Activated CD4-positive, alpha-beta T cell treated with anti-CD3 and anti-CD28 coated beads for 36 hours (primary cell): ENCODE data around the gene TDRD7. TPM values are rescaled to one million over a fixed set of nuclear protein-coding genes. Genes with fewer than 3 reads are reported as not detected.

Experiments
- ATAC-seq: fragments of 200-7000 bp; cut with Tn5 transposase; one replicate; pipeline ENCODE4 v1.10.0; 2021; ENCODE audit warnings: mild to moderate bottlenecking, moderate library complexity
- CTCF ChIA-PET: fragments of 350-600 bp; sonication (Branson Sonifier 250); formaldehyde crosslinking; loops from one replicate; lab custom pipeline; 2021; ENCODE audit warnings: antibody characterized with exemption; lab: Charles Lee
- POLR2A ChIA-PET: fragments of 350-600 bp; sonication (Branson Sonifier 250); formaldehyde crosslinking; loops from one replicate; lab custom pipeline; 2021; ENCODE audit warnings: antibody characterized with exemption, inconsistent platforms; lab: Charles Lee
- DNase-seq: peaks from one replicate; pipeline ENCODE4 v3.0.0-alpha.2; 2020
- H3K27ac Mint-ChIP-seq: one replicate; pipeline ENCODE4 v1.8.0; 2021; ENCODE audit warnings: mixed read lengths
- H3K27me3 Mint-ChIP-seq: one replicate; pipeline ENCODE4 v1.8.0; 2021; ENCODE audit warnings: mixed read lengths
- H3K36me3 Mint-ChIP-seq: one replicate; pipeline ENCODE4 v1.8.0; 2021; ENCODE audit warnings: low read depth, mixed read lengths
- H3K4me1 Mint-ChIP-seq: one replicate; pipeline ENCODE4 v1.8.0; 2021; ENCODE audit warnings: mixed read lengths
- H3K4me3 Mint-ChIP-seq: one replicate; pipeline ENCODE4 v1.8.0; 2021; ENCODE audit warnings: mild to moderate bottlenecking, moderate library complexity, mixed read lengths
- H3K9me3 Mint-ChIP-seq: one replicate; pipeline ENCODE4 v1.8.0; 2021; ENCODE audit warnings: low read depth, mixed read lengths
- intact Hi-C, 2 experiments: fragments of 100-400 bp; cut with DNase I in 1 of 2; cut with micrococcal nuclease in 1 of 2; formaldehyde crosslinking; loops; one replicate each; pipeline versions ENCODE4 v1.14.2 to v1.15.1; 2022 to 2024; cut with DNase I, micrococcal nuclease
- total RNA-seq, 2 experiments: library from RNA; stranded (reverse); gene quantifications; one replicate each; pipeline ENCODE4 v1.2.3, GENCODE V29; 2021

TDRD7 gene
- total RNA-seq, 2 experiments from 2014 or later = 9.3 TPM

DNA sequence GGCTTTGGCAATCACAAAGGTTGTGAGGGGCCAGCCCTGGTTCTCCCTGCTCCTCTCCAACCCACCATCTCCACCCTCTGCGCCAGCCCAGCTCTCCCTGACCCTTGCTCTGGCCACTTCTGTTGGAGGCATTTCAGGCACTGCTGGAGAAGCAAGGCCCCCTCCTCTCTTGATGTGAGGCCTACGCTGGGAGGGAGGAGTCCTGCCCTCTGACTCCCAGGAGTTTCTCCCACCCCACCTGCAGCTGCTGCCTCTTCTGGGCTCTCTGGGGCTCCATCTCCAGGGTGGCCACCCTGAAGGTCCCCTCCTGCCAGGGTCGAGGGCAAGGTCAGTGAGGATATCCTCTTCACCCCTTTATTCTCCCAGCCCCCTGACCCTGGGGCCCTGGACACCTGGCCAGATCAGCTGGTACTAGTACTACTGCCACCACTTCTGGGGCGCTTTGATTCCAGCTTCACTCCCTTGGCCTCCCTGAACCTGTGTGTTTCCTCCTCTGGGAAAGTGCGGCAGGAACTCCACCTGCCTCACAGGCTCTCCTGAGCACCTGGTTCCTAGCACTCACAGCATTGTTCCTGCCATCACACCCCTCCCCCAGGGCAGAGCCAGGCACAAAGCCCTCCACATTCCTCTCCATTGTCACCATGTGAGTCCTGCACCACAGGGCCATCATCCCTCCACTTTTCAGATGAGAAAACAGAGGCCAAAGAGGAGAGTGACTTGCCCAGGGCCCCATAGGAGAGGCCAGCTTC, 23.8 kb upstream of the TDRD7 start:
- H3K27ac Mint-ChIP-seq = peak overlapping the region; percentile 14
- peaks cover 14% of the 10 kb centered on the region for H3K4me1 Mint-ChIP-seq
- ATAC-seq (no peak), DNase-seq (no peak)
- CTCF ChIA-PET = interaction anchor here (0.5 to 3.5 kb wide), 21 partner anchors 8 to 531 kb away, joined by 3 to 19 read pairs (median 4); partner anchors contain the start of gene TDRD7
- H3K4me3 Mint-ChIP-seq = no peak overlapping the region
- H3K27me3 Mint-ChIP-seq = peaks cover 22% of the 10 kb centered on the region
- H3K36me3 Mint-ChIP-seq = no peaks in the 10 kb centered on the region
- intact Hi-C loops = loop anchor here (1.0 to 5.0 kb wide), 7 partner anchors 9 to 531 kb away; no protein-coding TSS in a partner anchor
- POLR2A ChIA-PET = no interaction called here
- no peaks in the 10 kb centered on the region for H3K9me3 Mint-ChIP-seq

DNA sequence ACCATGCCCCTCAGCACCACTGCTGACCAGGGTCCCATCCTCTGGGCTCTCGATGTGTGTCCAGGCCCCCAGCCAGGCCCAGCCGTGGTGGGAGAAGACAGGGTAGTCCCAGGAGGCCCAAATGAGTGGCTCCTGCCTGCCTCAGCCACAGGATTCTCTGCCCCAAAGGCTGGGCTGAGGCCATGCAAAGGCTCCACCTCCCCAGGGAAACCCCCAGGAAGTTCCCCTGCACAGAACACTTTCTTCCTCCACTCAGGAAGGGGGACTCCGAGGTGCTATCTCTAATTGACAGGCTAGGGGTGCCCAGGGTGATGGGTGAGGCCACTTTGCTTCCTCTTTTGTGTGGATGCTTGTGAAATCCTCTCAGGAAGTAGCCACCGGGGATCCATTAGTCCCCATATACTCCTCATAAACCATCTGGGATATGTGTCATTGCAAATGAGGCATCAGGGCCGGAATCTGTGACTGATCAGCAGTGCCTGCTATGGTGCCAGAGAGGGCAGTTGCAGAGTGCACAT, 23.1 kb upstream of the TDRD7 start:
- intact Hi-C loops = loop anchor here (5.0 kb wide), 2 partner anchors 229 to 531 kb away; no protein-coding TSS in a partner anchor
- Mint-ChIP-seq H3K27me3 (peaks cover 22% of the 10 kb centered on the region), H3K4me3 (no peak overlapping the region)

GRCh38 chr9:97389249-97389648, 22.6 kb upstream of the TDRD7 start:
- ATAC-seq = no peak
- Mint-ChIP-seq H3K27me3 (peaks cover 22% of the 10 kb centered on the region), H3K27ac (no peak overlapping the region), H3K9me3 (no peaks in the 10 kb centered on the region), H3K4me3 (no peak overlapping the region), H3K4me1 (peaks cover 14% of the 10 kb centered on the region), H3K36me3 (no peaks in the 10 kb centered on the region)
- intact Hi-C loops = loop anchor here (5.0 kb wide), 2 partner anchors 228 to 532 kb away; no protein-coding TSS in a partner anchor
- ChIA-PET POLR2A (no interaction called here), CTCF (no interaction called here)
- DNase-seq = no peak

More for the DNA sequence above, 23.1 kb upstream of the TDRD7 start:
- peak; percentile 73 for DNase-seq
- ChIA-PET CTCF (interaction anchor here (0.5 to 3.5 kb wide), 5 partner anchors 23 to 531 kb away, joined by 3 to 19 read pairs (median 4); partner anchors contain the start of gene TDRD7), POLR2A (no interaction called here)
- no peaks in the 10 kb centered on the region for H3K36me3 Mint-ChIP-seq
- no peak overlapping the region for H3K27ac Mint-ChIP-seq
- H3K9me3 Mint-ChIP-seq = no peaks in the 10 kb centered on the region
- H3K4me1 Mint-ChIP-seq = peaks cover 14% of the 10 kb centered on the region
- peak; percentile 87 for ATAC-seq

DNA sequence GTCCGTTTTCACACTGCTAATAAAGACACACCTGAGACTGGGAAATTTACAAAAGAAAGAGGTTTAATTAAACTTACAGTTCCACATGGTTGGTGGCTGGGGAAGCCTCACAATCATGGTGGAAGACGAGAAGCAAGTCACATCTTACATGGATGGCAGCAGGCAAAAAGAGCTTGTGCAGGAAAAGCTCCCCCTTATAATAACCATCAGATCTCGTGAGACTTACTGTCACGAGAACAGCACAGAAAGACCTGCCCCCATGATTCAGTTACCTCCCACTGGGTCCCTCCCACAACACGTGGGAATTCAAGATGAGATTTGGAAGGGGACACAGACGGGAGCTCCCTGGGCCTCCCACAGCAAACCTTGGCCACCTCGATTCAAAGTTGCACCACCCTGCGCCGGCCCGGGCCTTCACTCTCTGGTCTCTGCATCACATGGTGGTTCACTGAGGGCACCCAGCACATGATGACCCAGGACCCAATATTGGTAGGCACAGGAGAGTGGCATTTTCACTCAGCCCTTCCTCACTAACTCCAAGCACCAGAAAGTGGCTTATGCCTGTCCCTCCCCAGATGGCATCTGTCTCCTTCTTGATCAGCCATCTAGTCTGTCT, 21.0 kb upstream of the TDRD7 start:
- intact Hi-C loops = no loop called here
- no peak overlapping the region for H3K27ac Mint-ChIP-seq
- H3K4me1 Mint-ChIP-seq = peaks cover 14% of the 10 kb centered on the region
- DNase-seq (no peak), ATAC-seq (no peak)
- H3K4me3 Mint-ChIP-seq = no peak overlapping the region
- POLR2A ChIA-PET = no interaction called here
- H3K27me3 Mint-ChIP-seq = peaks cover 22% of the 10 kb centered on the region
- no peaks in the 10 kb centered on the region for H3K9me3 Mint-ChIP-seq
- no peaks in the 10 kb centered on the region for H3K36me3 Mint-ChIP-seq
- CTCF ChIA-PET = interaction anchor here (0.8 kb wide), 1 partner anchor 208 kb away, joined by 3 read pairs; no protein-coding TSS in a partner anchor

DNA sequence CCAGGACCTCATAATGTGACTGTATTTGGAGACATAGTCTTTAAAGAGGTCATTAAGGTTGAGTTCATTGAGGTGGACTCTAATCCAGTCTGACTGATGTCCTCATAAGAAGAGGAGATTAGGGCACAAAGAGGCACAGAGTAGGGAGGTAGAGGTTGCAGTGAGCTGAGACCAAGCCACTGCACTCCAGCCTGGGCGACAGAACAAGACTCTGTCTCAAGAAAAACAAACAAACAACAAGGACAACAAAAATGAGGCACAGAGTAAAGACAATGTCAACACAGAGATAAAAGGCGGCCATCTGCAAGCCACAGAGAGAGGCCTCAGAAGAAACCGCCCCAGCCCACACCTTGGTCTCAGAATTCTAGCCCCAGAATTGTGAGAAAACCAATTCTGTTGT, 17.0 kb upstream of the TDRD7 start:
- no peaks in the 10 kb centered on the region for H3K9me3 Mint-ChIP-seq
- no peak for DNase-seq
- H3K36me3 Mint-ChIP-seq = no peaks in the 10 kb centered on the region
- no peak for ATAC-seq
- POLR2A ChIA-PET = no interaction called here
- H3K4me3 Mint-ChIP-seq = no peak overlapping the region
- intact Hi-C loops = no loop called here
- no peak overlapping the region for H3K27ac Mint-ChIP-seq
- H3K4me1 Mint-ChIP-seq = peaks cover 16% of the 10 kb centered on the region
- peaks cover 6% of the 10 kb centered on the region for H3K27me3 Mint-ChIP-seq
- CTCF ChIA-PET = interaction anchor here (1.6 kb wide), 1 partner anchor 8 kb away, joined by 8 read pairs; no protein-coding TSS in a partner anchor

- no peak for DNase-seq
- no peak for ATAC-seq
- H3K27ac Mint-ChIP-seq = no peak overlapping the region
- H3K4me1 Mint-ChIP-seq = peaks cover 16% of the 10 kb centered on the region
- no peak overlapping the region for H3K4me3 Mint-ChIP-seq
- ChIA-PET CTCF (interaction anchor here (1.1 to 1.6 kb wide), 3 partner anchors 9 to 220 kb away, joined by 3 to 8 read pairs (median 5); no protein-coding TSS in a partner anchor), POLR2A (no interaction called here)
- no peaks in the 10 kb centered on the region for H3K9me3 Mint-ChIP-seq
- H3K27me3 Mint-ChIP-seq = peaks cover 8% of the 10 kb centered on the region
- intact Hi-C loops = no loop called here
- no peaks in the 10 kb centered on the region for H3K36me3 Mint-ChIP-seq
Observed at GRCh38 chr9:97395745-97396144, 16.2 kb upstream of the TDRD7 start.

- POLR2A ChIA-PET = no interaction called here
- Mint-ChIP-seq H3K36me3 (no peaks in the 10 kb centered on the region), H3K4me3 (no peak overlapping the region), H3K27me3 (peaks cover 8% of the 10 kb centered on the region), H3K4me1 (peaks cover 16% of the 10 kb centered on the region), H3K27ac (no peak overlapping the region), H3K9me3 (no peaks in the 10 kb centered on the region)
- intact Hi-C loops = no loop called here
- DNase-seq = no peak
- ATAC-seq = no peak
- CTCF ChIA-PET = interaction anchor here (0.7 to 1.6 kb wide), 4 partner anchors 9 to 554 kb away, joined by 3 to 8 read pairs (median 4); no protein-coding TSS in a partner anchor
Observed at GRCh38 chr9:97396256-97396655, 15.6 kb upstream of the TDRD7 start.

DNA sequence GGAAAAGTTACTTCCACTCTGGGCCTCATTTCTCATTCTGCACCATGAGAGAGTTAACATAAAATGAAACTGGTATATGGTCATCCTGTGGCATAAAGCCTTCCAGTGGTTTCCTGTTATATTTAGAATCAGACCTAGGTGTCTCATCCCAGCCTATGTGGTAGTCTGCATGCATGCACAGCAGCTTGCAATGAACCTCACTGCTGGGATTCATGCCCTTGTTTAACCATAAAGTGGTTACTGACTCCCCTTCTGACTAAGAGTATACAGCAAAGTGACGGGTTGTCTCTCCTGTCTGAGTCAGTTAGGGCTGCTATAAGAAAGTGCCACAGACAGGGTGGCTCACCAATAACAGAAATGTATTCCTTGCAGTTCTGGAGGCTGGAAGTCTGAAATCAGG, 14.7 kb upstream of the TDRD7 start:
- Mint-ChIP-seq H3K27me3 (peaks cover 6% of the 10 kb centered on the region), H3K9me3 (no peaks in the 10 kb centered on the region), H3K36me3 (no peaks in the 10 kb centered on the region), H3K4me3 (no peak overlapping the region), H3K27ac (no peak overlapping the region), H3K4me1 (peaks cover 16% of the 10 kb centered on the region)
- ChIA-PET POLR2A (interaction anchor here (0.6 kb wide), 1 partner anchor 517 kb away, joined by 3 read pairs; no protein-coding TSS in a partner anchor), CTCF (interaction anchor here (0.5 to 3.2 kb wide), 12 partner anchors 9 to 541 kb away, joined by 3 to 16 read pairs (median 4); partner anchors contain the start of genes NCBP1, TSTD2 and XPA)
- intact Hi-C loops = loop anchor here in 1 of 2 experiments (1.0 kb wide), 2 partner anchors 10 to 14 kb away; no protein-coding TSS in a partner anchor
- DNase-seq (peak; percentile 72), ATAC-seq (peak; percentile 92)

GRCh38 chr9:97398999-97399758, 12.7 kb upstream of the TDRD7 start:
- H3K9me3 Mint-ChIP-seq = peaks cover 8% of the 10 kb centered on the region
- no peak overlapping the region for H3K4me3 Mint-ChIP-seq
- ChIA-PET POLR2A (no interaction called here), CTCF (interaction anchor here (0.6 to 3.2 kb wide), 7 partner anchors 12 to 543 kb away, joined by 3 to 16 read pairs (median 4); partner anchors contain the start of gene TSTD2)
- peaks cover 6% of the 10 kb centered on the region for H3K27me3 Mint-ChIP-seq
- H3K27ac Mint-ChIP-seq = no peak overlapping the region
- H3K4me1 Mint-ChIP-seq = peaks cover 16% of the 10 kb centered on the region
- peak; percentile 84 for DNase-seq
- intact Hi-C loops = loop anchor here (1.0 to 2.0 kb wide), 3 partner anchors 12 to 542 kb away; no protein-coding TSS in a partner anchor
- H3K36me3 Mint-ChIP-seq = peaks cover 5% of the 10 kb centered on the region
- peak; percentile 58 for ATAC-seq

DNA sequence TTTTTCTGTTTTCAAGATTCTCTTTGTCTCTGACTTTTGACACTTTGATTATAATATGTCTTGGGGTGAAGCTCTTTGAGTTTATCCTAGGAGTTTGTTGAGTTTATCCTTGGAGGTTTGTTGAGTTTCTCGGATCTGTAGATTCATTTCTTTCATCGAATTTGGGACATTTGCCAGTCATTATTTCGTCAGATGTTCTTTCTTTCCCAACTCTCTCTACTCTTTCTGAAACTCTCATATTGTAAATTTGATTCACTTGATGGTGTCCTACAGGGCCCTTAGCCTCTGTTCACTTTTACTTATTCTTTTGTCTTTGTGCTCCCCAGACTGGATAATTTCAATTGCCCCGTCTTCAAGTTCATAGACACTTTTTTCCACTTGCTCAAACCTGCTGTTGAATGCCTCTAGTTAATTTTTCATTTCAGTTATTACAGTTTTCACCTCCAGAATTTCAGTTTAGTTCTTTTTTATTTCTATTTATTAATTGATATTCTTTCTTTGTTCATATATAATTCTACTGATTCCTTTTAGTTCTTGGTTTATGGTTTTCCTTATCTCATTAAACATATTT, 8.1 kb upstream of the TDRD7 start:
- Mint-ChIP-seq H3K27ac (no peak overlapping the region), H3K4me1 (peaks cover 3% of the 10 kb centered on the region), H3K27me3 (peaks cover 32% of the 10 kb centered on the region), H3K9me3 (peaks cover 9% of the 10 kb centered on the region), H3K36me3 (peaks cover 5% of the 10 kb centered on the region), H3K4me3 (no peak overlapping the region)
- ATAC-seq (no peak), DNase-seq (no peak)
- intact Hi-C loops = no loop called here
- ChIA-PET CTCF (interaction anchor here (1.3 kb wide), 1 partner anchor 548 kb away, joined by 3 read pairs; no protein-coding TSS in a partner anchor), POLR2A (no interaction called here)
